Hematopoietic multipotent progenitor cell treated with erythropoietin and hydrocortisone succinate and interleukin-3 and kit ligand, for 17 days (in vitro differentiated cells): ENCODE measurements around the gene TDRD12.
"Not testable (repeated sequence)": the region's sequence is repeated elsewhere in the genome, so short reads cannot be mapped to it uniquely, and the experiment has no call there.

Experiments used
- DNase-seq: peaks from one replicate; pipeline ENCODE4 v3.0.0-alpha.2; 2015; ENCODE audit warnings: low spot score

TDRD12 gene

GRCh38 chr19:32692727-32693061, 26.9 kb upstream of the TDRD12 start:
- peak; percentile 37 for DNase-seq

- DNase-seq: peak; percentile 86
These were observed 26.1 kb upstream of the TDRD12 start for GRCh38 chr19:32693151-32694108.

GRCh38 chr19:32694316-32694715, 25.3 kb upstream of the TDRD12 start:
- peak; percentile 26 for DNase-seq

GRCh38 chr19:32694851-32695250, 24.7 kb upstream of the TDRD12 start:
- not testable (repeated sequence) for DNase-seq

GRCh38 chr19:32695506-32695905, 24.1 kb upstream of the TDRD12 start:
- DNase-seq: peak; percentile 53

- not testable (repeated sequence) for DNase-seq
These were observed 22.8 kb upstream of the TDRD12 start for GRCh38 chr19:32696771-32697170.

GRCh38 chr19:32700129-32700528, 19.4 kb upstream of the TDRD12 start:
- DNase-seq: not testable (repeated sequence)

GRCh38 chr19:32702010-32702409, 17.6 kb upstream of the TDRD12 start:
- DNase-seq: no peak

- DNase-seq: not testable (repeated sequence)
These were observed 15.6 kb upstream of the TDRD12 start for GRCh38 chr19:32704006-32704405.

- no peak for DNase-seq
These were observed 11.1 kb upstream of the TDRD12 start for GRCh38 chr19:32708457-32708856.

- DNase-seq: no peak
These were observed 10.5 kb upstream of the TDRD12 start for GRCh38 chr19:32709032-32709431.

- DNase-seq: no peak
These were observed 7.8 kb upstream of the TDRD12 start for GRCh38 chr19:32711747-32712146.

GRCh38 chr19:32716203-32716602, 3.4 kb upstream of the TDRD12 start:
- not testable (repeated sequence) for DNase-seq

GRCh38 chr19:32717496-32717895, 2.1 kb upstream of the TDRD12 start:
- no peak for DNase-seq

GRCh38 chr19:32718286-32718685, 1.3 kb upstream of the TDRD12 start:
- no peak for DNase-seq

- DNase-seq: no peak
These were observed 809 bp downstream of the TDRD12 start for GRCh38 chr19:32720216-32720935.

- DNase-seq: no peak
These were observed 1.3 kb downstream of the TDRD12 start for GRCh38 chr19:32720936-32721250.

- DNase-seq: no peak
These were observed 16.4 kb downstream of the TDRD12 start for GRCh38 chr19:32735936-32736335.

GRCh38 chr19:32743021-32743420, 23.5 kb downstream of the TDRD12 start:
- no peak for DNase-seq

- no peak for DNase-seq
These were observed 23.9 kb downstream of the TDRD12 start for GRCh38 chr19:32743447-32743846.

- no peak for DNase-seq
These were observed 25.2 kb downstream of the TDRD12 start for GRCh38 chr19:32744555-32745325.

GRCh38 chr19:32745594-32746251, 26.2 kb downstream of the TDRD12 start:
- not testable (repeated sequence) for DNase-seq
